HUDEP-2 (cell line): Measurements from ENCODE around the gene ARAP1.

Experiments
- DNase-seq, 76 experiments: peaks; one replicate each; lab custom pipeline; 2025; ENCODE audit not compliant: unreplicated experiment in 76 of 76; lab: John Stamatoyannopoulos, UW

The ARAP1 gene

GRCh38 chr11:72646024-72646423, 106.2 kb downstream of the ARAP1 start:
- no peak for DNase-seq

GRCh38 chr11:72643547-72643946, 108.7 kb downstream of the ARAP1 start:
- DNase-seq, result no peak

GRCh38 chr11:72642884-72643522, 109.2 kb downstream of the ARAP1 start:
- DNase-seq, result peak in 37 of 76 experiments; percentile 6 to 63 (median 22)

- peak in 3 of 76 experiments; percentile 35 to 40 (median 38) for DNase-seq
Observed at GRCh38 chr11:72642043-72642883, 109.9 kb downstream of the ARAP1 start.

DNA sequence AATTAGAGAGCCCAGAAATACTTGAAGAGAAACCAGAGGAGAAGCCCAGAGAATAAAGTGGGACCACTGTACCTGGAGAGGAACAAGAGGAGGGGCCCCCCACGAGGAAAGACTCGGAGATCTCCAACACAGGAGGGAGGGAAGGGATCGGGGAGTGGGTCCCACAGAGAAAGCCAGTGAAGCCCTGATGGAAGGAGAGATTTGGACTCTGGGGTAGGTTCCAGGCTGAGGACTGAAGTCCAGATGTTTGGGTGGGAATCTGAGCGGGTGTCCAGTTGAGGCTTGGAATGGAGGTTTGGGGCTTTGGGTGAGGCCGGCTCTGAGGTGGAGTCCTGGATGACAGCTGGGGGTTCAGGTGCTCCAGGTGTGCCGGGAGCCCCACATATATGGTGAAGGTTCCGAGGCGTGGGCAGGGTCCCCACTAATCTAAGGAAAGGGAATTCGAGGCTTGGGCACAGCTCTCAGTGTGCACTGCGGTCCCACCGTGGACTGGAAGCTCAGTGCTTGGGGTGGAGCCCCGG, 110.6 kb downstream of the ARAP1 start:
- DNase-seq, result no peak

DNA sequence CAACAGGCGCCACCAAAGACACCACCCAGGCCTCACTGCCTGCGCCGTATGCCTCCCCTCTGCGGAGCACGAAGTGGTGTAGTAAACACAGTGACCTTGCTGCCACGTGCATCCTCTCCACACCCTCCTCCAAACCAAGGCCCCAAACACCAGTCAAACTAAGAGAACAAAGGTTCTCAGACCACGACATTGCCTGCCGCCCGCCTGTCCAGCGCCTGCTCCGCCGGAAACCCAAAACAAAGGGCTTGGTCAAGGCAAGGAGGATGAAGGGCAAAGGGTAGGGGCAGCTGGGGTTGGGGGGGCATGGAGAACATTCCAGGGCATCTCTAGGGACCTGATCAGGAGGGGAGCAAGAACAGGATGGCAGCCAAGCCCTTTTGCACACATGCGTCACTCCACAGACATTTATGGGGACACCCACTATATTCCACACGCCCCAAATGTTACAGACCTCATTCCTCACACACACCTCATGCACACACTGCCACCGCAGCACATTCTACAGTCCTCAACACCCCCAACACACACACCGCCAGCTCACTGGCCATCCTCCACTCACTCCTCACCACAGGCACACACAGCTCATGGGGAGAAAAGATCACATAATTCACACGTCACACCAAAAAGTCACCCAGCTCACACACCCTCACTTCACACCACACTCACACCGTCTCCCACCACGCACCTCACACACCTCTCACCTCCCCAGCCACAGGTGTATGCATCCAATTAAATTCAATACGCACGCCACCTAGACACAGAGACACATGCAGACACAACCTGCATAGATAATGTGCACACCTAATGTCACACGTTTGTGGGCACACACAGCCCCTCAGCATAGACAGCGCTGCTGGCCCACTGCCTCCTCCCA, 112.5 kb downstream of the ARAP1 start:
- no peak for DNase-seq

DNA sequence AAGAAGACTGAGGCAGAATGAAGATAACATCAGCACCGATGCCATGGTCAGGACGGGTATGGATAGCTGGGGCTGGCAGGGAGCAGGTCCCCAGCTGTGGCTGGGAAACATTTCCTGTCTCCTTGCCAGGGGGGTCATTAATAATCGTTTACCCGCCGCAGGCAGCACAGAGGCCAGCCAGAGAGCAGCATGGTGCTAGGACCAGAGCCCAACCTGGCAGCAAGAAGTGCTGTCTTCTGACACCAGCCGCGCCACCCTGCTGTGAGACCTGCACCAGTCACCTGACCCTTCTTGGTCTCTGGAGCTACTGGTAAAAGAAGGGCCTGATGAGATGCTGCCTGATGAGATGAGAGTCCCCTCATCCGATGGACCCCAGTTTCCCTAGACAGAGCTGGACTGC, 114.3 kb downstream of the ARAP1 start:
- DNase-seq, result no peak

DNA sequence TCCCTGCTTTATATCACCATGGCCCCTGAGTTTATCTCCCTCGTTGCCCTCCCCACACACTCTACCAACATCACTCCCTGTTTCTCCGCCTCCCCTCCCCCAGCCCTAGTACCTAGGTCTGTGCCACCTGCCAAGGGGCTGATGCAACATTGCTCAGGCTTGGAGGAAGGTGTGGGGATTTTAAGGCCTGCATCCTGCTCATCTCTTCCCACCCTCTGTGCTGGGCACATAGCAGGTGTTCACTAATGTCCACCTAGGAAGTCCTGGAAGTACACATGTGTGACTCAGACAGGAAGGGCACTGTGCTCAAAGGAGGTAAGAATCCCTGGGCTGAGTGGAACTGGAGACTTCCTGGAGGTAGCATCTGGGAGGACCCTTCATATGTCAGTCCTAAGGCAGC, 115.0 kb downstream of the ARAP1 start:
- DNase-seq, result no peak

- no peak for DNase-seq
Observed at GRCh38 chr11:72636376-72636775, 115.8 kb downstream of the ARAP1 start.

- DNase-seq, result no peak
Observed at GRCh38 chr11:72635933-72636332, 116.3 kb downstream of the ARAP1 start.

- no peak for DNase-seq
Observed at GRCh38 chr11:72635309-72635915, 116.8 kb downstream of the ARAP1 start.
